Thyroid gland (tissue), 4 donors: Measurements from ENCODE around the gene PSKH1. TPM values are rescaled to one million over a fixed set of nuclear protein-coding genes. Genes with fewer than 3 reads are reported as not detected.

Experiments used
- DNase-seq, 2 donors: peaks; one replicate each; pipeline ENCODE4 v3.0.0-alpha.2; 2019
- H3K27ac ChIP-seq, 3 donors: fragments of 200-600 bp; sonication (generic); 1 replicate in 2 of 3; 2 replicates in 1 of 3; pipeline ENCODE4 v1.5.1; 2016 to 2019; ENCODE audit warnings: mild to moderate bottlenecking in 1 of 3, moderate library complexity in 1 of 3
- H3K27me3 ChIP-seq: fragments of 200-600 bp; sonication (generic); one replicate; pipeline ENCODE4 v1.5.1; 2019
- H3K36me3 ChIP-seq, 2 donors: fragments of 200-600 bp; sonication (generic); one replicate each; pipeline ENCODE4 v1.5.1; 2016 to 2019
- H3K4me1 ChIP-seq, 2 donors: fragments of 200-600 bp; sonication (generic); one replicate each; pipeline ENCODE4 v1.5.1; 2017 to 2019
- H3K4me3 ChIP-seq, 3 donors: fragments of 200-600 bp; sonication (generic); replicated peaks in 1 of 3; 1 replicate in 2 of 3; 2 replicates in 1 of 3; pipeline ENCODE4 v1.5.1; 2016; ENCODE audit warnings: mild to moderate bottlenecking in 1 of 3
- H3K9me3 ChIP-seq: fragments of 200-600 bp; sonication (generic); one replicate; pipeline ENCODE4 v1.5.1; 2017
- CTCF ChIP-seq, 6 experiments: fragments of 200-600 bp in 3 of 6; fragments of 450-650 bp in 3 of 6; sonication (generic) in 3 of 6; IDR thresholded peaks; one replicate each; pipeline ENCODE4 v1.5.1; 2016 to 2019; ENCODE audit warnings: antibody characterized with exemption in 6 of 6, mild to moderate bottlenecking in 2 of 6, inconsistent platforms in 1 of 6, moderate library complexity in 1 of 6
- POLR2A ChIP-seq, 2 donors: fragments of 450-650 bp; IDR thresholded peaks; one replicate each; pipeline ENCODE4 v1.6.1; 2017; ENCODE audit warnings: antibody characterized with exemption in 2 of 2, mild to moderate bottlenecking in 2 of 2, moderate library complexity in 1 of 2
- WGBS, 2 donors: methylation state at CpG; one replicate each; pipeline ENCODE4 v1.1.5; 2017; 5-methylcytosine and 5-hydroxymethylcytosine counted together
- intact Hi-C: fragments of 100-400 bp; cut with DNase I; formaldehyde crosslinking; loops from one replicate; pipeline ENCODE4 v1.15.1; 2023
- total RNA-seq, 4 donors: library from RNA; depleted of rRNA; stranded (reverse); fragments of >200 nt; gene quantifications; one replicate each; pipeline ENCODE4 v1.2.3, GENCODE V29; 2016

PSKH1 gene
- total RNA-seq, 4 donors from 2014 or later, result 20.3 to 35.7 (median 28.8) TPM

- DNase-seq, result no peak
- Histone ChIP-seq H3K27me3 (no peaks in the 10 kb centered on the region), H3K9me3 (no peaks in the 10 kb centered on the region), H3K4me3 (peak overlapping the region in 1 of 3 donors; percentile 73), H3K4me1 (peaks cover 17 to 31% of the 10 kb centered on the region in 2 donors), H3K36me3 (no peaks in the 10 kb centered on the region), H3K27ac (no peak overlapping the region)
- intact Hi-C loops, result no loop called here
- no peak for TF ChIP-seq POLR2A (IDR thresholded peaks at IDR 0.05)
- WGBS, 2 donors, result 62 to 75% methylated on average over 5 of the region's 5 CpGs
Measured at GRCh38 chr16:67892375-67892774, 679 bp upstream of the PSKH1 start.

GRCh38 chr16:67893743-67894399 lies 817 bp downstream of the PSKH1 start:
- peak overlapping the region; percentile 73 to 96 (median 96) for H3K4me3 ChIP-seq
- H3K27me3 ChIP-seq, result no peaks in the 10 kb centered on the region
- intact Hi-C loops, result no loop called here
- TF ChIP-seq POLR2A (IDR thresholded peaks at IDR 0.05) (no peak), CTCF (IDR thresholded peaks at IDR 0.05) (no peak)
- no peaks in the 10 kb centered on the region for H3K36me3 ChIP-seq
- no peak for DNase-seq
- 17 to 22% methylated on average over 12 to 13 of the region's 14 CpGs for WGBS, 2 donors
- no peaks in the 10 kb centered on the region for H3K9me3 ChIP-seq
- H3K4me1 ChIP-seq, result peaks cover 17 to 36% of the 10 kb centered on the region in 2 donors
- H3K27ac ChIP-seq, result peak overlapping the region; percentile 86 to 91 (median 88)

GRCh38 chr16:67897231-67897630 lies 4.2 kb downstream of the PSKH1 start:
- intact Hi-C loops, result no loop called here
- Histone ChIP-seq H3K27ac (peak overlapping the region in 1 of 3 donors; percentile 57), H3K36me3 (no peaks in the 10 kb centered on the region), H3K9me3 (no peaks in the 10 kb centered on the region), H3K4me1 (peaks cover 17 to 36% of the 10 kb centered on the region in 2 donors), H3K27me3 (no peaks in the 10 kb centered on the region), H3K4me3 (no peak overlapping the region)
- DNase-seq, result peak; percentile 51 to 57
- TF ChIP-seq CTCF (IDR thresholded peaks at IDR 0.05) (no peak), POLR2A (IDR thresholded peaks at IDR 0.05) (no peak)
- 33 to 46% methylated on average over 3 of the region's 3 CpGs for whole genome bisulfite sequencing, 2 donors

- intact Hi-C loops, result no loop called here
- H3K27me3 ChIP-seq, result no peaks in the 10 kb centered on the region
- TF ChIP-seq CTCF (IDR thresholded peaks at IDR 0.05) (no peak), POLR2A (IDR thresholded peaks at IDR 0.05) (no peak)
- H3K36me3 ChIP-seq, result no peaks in the 10 kb centered on the region
- WGBS, 2 donors, result 88 to 92% methylated on average over 5 of the region's 5 CpGs
- no peak for DNase-seq
- no peaks in the 10 kb centered on the region for H3K9me3 ChIP-seq
- peaks cover 4 to 11% of the 10 kb centered on the region in 2 donors for H3K4me1 ChIP-seq
- no peak overlapping the region for H3K4me3 ChIP-seq
- H3K27ac ChIP-seq, result no peak overlapping the region
Measured at GRCh38 chr16:67901734-67902133, 8.7 kb downstream of the PSKH1 start.

- H3K27ac ChIP-seq, result no peak overlapping the region
- peaks cover 0 to under 1% of the 10 kb centered on the region in 2 donors for H3K4me1 ChIP-seq
- 74 to 79% methylated on average over 4 of the region's 4 CpGs for WGBS, 2 donors
- TF ChIP-seq POLR2A (IDR thresholded peaks at IDR 0.05), result no peak
- TF ChIP-seq CTCF (IDR thresholded peaks at IDR 0.05), result no peak
- DNase-seq, result no peak
- H3K9me3 ChIP-seq, result no peaks in the 10 kb centered on the region
- H3K27me3 ChIP-seq, result no peaks in the 10 kb centered on the region
- no peaks in the 10 kb centered on the region for H3K36me3 ChIP-seq
- H3K4me3 ChIP-seq, result no peak overlapping the region
- intact Hi-C loops, result no loop called here
Measured at GRCh38 chr16:67902831-67903230, 9.8 kb downstream of the PSKH1 start.
